GM18519 (cell line): ENCODE data around the gene GRIK4.

Source experiments
- ATAC-seq: cut with Tn5 transposase; IDR thresholded peaks from one replicate; pipeline ENCODE4 v1.9.1; 2021; ENCODE audit warnings: mild to moderate bottlenecking, moderate library complexity; ENCODE audit not compliant: unreplicated experiment, low FRiP score

The GRIK4 gene

DNA sequence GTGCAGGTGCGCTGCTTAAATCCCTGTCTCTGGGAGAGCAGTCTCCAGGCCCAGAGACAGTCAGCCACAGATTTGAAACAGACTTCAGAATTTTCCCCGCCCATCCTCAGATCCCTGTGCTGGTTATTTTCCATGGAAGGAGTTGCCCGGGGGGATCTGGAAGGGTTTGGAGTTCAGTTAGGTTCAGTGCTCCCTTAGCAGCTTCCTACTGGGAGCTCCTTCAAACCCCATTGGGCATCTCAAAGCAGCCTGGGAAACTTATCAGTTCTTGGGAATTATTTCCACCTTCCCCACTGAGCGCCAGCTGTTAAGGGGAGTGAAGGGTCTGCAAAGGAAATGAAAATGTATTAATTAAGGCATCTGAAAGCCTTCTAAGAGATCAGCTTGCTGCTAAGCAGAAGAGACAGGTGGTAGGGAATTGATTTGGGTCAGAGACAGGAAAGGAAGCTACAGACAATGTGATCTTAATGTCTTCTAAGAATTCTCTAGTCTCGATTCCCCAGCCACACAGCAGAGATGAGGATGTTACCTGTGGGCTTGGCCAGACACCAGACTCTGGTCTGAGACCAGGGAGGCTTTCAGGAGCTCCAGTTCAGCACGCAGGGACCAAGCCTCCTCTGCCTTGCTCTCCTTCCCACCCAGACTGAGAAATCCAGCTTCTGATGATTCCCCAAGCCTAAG is 406.2 kb downstream of the GRIK4 start:
- ATAC-seq, result no peak

DNA sequence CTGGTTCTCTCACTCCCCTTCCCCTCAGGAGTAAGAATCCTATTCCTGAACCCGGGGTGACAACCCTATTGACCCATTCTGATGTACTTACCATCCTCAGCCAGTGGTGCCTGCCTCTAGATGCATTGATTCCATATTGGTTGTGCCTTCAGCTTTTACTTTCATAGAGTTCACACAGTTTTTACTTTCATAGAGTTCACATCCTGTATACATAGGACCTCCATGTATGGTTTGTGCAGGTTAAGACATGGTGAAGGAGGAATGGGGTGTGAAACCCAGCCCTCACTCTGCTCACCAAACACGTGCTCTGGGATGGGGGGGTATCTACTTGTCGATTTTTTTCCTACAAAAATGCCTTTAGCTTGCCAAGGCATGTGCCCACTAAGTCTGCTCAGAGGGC is 406.7 kb downstream of the GRIK4 start:
- no peak for ATAC-seq

DNA sequence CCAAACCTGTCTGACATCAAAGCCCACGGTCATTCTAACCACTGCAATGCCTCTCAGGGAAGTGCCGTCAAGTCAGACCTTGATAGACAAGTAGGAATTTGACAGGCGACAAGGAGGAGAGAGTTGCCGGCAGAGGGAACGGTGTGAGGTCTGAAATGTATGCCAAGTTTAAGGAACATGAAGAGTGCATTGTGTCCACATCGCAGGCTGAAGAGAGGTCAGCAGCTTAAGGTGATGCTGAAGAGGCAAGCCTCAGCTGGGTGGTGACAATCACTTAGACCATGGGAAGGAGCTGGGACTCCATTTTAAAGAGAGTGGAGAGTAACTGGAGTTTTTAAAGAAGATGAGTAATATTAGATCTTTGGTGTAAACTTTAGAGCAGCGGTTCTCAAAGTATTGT is 407.5 kb downstream of the GRIK4 start:
- ATAC-seq, result no peak

DNA sequence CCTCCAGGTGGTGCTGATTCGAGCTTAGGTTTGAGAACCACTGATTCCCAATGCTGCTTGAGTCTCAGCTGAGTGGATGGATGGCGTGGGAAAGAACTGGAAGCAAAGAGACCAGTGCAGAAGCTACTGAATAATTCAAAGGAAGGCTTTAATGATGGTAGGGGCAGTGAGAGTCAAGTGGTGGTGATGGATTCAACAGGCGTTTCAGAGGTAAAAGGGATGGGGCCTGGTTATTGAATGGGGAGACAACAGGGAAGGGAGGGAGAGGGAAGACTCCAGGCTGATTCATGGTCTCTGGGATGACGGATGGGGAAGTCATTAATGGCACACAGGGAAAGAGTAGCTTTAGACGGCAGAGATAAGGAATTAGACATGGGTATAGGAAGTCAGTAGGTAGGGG is 408.0 kb downstream of the GRIK4 start:
- no peak for ATAC-seq

DNA sequence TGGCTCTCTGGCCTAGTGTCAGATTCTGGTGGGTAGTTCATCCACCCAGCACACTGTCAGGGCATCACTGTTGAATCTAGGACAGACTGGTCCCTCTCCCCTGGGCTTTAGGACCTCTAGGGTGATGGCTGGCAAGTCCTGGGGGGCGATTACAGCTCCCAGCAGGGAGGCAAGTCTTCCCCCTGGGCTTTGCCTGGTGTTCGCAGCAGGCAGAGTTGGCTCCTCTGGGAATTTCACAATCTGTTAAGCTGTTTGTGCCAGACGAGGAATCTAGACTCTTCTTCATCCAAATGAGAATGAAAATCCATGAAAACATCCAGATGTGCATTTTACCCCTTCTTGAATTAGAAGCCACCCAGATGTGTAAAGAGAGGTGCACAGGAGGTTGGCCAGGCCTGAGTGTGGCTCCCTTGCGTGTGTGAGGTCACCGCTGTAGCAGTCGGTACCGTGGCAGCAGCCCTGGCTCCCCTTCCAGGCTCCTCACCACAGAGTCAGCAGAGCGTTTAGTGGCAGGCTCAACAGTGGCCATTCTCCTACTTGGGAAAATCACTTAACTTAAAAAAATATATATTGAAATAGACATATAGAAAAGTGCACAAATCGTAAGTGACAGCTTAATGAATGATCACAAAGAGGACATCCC is 412.4 kb downstream of the GRIK4 start:
- no peak for ATAC-seq

DNA sequence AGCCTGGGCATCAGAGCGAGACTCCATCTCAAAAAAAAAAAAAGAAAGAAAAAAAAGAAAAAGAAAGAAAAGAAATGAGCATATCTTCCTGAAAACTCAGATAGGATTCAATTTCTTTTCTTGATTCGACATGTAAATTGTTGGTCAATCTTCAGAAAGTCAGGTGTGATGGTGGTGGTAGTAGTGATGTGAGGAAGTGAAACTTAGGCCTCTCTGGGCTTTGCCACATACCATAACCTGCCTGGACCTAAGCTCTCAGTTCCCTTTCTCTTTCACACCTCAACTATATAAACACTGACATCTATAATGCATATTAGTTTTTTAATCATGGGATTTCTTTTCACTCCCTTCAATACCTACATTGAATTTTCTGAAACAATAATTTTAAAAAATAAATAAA is 414.4 kb downstream of the GRIK4 start:
- ATAC-seq, result peak; percentile 97

DNA sequence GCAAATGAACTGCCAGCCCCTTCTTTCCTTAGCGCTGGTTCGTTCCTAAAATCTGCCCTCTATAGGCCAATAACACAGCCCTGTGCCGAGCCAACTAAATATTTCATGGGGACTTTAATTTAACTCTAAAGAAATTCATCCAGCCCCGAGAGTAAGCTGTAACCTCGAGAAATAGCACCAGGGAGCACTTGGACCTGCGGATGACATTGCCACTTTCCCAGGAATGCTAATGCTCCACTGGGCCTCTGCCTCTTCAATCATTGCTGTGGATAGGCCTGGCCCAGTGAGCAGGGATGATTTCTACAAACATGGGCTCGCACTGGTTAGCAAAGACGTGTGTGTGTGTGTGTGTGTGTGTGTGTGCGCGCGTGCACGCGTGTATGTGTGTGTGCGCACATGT is 417.1 kb downstream of the GRIK4 start:
- ATAC-seq, result no peak

DNA sequence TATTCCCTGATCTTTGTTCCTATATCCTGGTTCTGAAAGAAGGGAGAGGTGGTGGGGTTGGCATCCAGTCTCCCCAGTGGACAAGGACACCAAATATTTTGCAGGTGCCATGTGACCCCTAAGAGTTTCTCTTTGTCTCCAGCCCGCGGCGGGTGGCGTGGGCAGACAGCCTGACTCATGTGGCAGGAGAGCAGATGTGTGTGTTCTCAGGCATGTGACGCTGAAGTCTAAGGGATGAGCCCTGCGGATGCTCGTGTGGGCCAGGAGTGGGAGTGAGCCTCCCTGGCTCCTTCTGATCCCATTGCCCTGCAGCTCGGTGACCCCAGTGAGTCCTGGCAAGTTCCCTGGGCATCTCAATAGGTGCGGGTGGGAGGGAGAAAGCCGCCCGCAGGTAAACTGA is 417.5 kb downstream of the GRIK4 start:
- ATAC-seq, result no peak

DNA sequence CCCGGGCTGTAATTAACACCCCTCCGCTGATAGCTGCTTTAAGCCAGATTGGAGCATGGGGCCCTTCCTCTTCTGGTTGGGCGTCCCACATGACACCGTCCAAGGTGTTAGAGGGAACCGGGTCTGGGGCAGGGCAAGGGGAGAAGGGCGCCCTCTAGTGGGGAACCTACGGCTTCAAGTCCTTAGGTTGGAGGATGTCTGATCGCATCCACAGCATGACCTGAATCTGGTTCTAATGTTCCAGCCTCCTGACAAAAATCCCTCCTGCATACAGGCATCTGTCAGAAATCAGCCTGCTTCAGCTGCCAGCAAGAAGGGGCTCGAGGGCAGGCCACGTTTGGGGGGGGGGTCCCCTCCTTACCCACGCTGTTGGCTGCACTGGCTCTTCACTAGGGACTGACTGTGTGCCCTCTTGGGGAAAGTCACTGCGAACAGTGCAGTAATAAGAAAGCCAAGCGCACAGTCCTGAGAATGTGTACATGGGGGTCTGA is 418.2 kb downstream of the GRIK4 start:
- ATAC-seq, result no peak

DNA sequence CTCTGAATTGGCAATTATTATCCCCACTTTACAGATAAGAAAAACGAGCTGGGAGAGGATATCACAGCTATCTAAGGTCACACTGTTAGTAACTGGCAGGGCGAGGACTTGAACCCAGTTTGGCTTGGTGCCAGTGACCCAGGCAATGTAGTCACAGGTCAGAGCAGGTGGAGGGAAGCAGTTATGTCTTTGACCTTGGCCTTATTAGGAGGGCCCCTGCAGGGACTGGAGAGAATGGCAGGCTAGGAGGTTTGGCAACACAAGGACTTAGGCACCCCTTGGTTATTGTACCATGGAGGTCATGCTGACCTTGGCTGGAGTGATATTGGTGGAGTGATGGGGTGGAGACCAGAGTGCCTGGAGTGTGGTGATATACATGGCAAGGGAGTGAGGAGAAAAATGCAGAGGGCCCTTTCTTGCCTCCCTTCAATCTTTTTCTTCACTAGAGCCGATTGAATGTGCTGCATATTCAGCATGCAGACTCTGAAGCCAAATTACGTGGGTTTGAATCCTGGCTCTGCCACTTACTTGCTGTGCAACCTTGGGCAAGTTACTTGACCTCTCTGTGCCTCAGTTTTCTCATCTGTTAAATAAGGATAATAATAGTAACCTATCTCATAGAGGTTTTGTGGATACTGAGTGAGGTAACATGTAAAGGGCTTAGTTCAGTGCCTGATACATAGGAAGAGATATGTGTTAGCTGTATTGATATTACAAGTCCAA is 419.7 kb downstream of the GRIK4 start:
- no peak for ATAC-seq

DNA sequence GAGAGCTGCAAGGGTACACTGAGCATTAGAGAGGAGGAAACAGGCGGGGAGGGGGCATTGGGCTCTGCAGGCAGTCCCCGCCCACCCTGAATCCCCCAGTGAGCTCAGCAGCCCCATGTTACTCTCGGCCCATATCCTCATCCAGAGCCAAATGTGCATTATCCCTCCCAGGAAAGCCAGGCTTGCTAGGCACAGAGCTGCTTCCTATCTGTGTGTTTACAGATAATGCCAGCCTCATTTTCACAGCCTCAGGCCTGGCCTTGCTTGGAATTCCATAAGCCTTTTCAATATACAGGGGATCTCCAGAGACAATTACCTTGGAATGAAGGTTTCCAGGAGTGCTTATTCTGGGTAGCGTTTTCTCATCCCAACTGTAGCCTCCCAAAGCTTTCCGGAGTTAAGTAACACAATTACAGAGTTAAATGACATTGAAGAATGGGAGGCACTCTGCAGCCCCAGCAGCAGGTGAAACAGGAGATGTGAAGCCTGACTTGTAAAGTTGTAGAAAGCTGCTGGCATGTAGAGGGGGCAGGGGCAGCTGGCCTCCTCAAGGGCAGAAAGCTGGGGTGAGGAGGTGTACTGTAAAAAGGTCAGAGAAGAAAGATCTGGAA is 420.9 kb downstream of the GRIK4 start:
- ATAC-seq, result no peak

DNA sequence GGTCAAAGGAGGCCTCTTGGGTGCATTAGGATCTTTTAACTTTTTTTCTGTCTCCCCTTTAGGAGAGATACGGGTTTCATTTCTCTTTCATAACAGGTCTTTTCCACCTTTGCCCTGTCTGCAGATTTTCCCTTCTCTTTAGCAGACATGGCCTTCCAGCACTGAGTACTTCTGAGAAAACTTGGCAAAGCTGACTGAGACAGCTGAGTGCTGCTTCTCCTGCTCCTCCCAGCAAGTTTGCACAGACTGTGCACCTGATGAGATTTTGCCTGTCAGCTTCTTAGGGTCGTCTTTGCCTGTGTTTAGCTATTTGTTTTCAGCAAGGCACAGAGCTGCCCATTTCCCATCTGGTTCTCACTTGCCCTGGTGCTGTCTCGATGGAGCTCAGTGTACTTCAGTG is 424.8 kb downstream of the GRIK4 start:
- ATAC-seq, result no peak

DNA sequence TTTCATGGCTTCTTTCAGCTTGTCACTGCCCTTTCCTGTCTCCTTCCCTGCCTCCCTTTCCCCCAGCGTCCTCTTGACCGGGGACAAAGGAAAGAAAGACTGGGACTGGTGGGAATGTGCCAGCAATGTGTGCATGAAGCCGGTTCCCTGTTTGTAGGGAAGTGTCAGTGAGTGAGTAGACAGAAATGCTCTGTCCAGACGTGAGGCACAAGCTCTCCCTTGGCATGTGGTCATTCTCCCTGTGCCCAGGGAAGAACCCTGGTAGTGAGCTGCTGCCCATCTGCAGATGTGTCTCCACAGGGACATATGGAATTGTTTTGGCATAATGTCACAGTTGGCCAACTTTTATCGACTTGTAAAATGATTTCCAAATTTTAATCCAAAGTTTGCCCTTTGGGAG is 426.0 kb downstream of the GRIK4 start:
- no peak for ATAC-seq

DNA sequence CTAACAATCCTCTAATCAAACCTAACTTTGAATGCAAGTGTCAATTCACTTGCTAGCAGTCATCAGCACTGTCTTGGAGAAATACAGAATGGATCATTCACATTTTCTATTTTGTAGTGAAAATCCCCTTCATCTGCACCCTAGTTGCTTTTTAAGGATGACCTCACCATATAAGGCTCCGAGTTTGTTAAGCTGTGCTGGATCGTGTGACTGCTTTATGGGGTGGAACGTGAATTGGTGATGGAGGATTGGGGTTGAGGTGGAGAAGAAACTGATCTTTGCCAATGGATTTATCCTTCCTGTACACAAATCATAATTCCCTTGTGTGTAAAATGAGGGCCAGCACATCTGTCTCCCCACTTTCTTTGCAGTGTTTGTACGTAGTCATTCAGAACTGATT is 426.7 kb downstream of the GRIK4 start:
- no peak for ATAC-seq

DNA sequence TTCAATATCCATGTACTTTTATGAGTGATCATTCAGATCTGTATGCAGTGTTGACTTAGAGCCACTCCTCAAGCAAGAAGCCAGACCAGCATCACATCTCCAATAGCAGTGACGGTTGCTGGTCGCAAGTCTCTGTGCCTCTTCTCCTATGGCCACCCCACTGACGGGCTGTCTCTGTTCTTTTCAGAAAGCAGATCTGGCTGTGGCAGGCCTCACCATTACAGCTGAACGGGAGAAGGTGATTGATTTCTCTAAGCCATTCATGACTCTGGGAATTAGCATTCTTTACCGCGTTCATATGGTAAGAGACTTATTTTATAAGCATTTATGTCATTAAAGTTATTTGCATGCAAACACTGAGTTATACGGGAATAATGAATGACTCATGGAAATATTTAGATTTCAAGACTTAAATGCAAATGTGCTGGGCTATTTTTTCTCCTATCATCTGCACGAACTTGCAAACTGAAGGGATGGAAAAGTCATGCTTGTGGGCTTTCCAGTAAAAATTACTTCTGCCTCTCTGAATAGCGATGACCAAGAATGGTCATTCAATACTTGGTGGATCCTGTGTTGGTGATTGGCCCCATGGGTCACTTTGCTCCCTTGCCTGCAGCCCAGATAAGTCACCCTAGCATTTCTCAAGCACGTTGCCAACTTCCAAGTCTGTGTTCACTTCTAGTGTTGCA is 428.8 kb downstream of the GRIK4 start:
- ATAC-seq, result no peak

DNA sequence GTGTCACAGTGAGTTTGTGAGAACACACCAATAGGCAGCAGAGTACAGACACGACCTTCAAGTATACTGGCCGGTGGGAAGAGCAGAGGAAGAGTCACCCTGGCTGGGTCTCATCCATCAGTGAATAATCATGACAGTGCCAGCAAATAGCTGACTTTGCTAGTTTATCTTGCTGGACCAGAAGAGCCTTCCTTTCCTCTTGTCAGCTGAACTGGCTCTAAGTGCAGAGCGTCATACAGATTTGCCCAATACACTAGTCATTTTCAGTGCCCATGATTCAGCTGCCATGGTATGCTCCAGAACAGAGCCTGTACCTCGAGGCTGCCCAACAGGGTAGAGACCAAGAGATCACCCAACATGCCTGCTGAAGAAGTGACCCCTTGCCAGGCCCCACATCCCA is 429.5 kb downstream of the GRIK4 start:
- no peak for ATAC-seq

DNA sequence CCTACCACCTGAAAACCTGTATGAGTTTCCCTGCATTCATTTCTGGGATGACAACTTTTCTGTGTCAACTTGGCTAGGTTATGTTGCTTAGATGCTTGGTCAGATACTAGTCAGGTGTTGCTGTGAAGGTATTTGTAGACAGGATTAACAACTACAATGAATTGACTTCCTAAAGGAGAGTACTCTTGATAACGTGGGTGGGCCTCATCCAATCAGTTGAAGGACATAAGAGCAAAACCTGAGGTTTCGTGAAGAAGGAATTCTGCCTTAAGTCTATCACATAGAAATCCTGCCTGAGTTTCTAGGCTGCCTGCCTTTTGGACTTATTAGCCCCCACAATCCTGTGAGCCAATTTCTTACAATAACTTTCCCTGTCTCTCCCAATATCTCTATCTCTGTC is 431.2 kb downstream of the GRIK4 start:
- ATAC-seq, result no peak

DNA sequence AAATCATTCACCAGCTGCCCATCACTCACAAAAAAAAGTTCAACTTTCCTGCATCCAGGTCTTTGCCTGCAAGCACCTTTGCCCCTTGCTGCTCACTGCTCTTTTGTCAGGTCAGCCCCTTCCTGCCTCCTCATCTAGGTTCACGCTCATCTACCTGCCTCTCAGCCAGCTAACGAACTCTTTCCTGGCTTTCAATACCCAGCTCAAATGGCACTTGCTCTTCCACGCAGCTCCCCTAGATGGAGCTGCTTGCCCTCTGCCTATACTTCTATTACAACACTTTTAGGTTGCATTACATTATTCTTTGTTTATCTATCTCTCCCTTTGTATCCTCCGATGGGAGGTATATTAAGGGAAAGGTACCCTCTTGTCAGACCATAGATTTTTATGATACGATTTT is 433.5 kb downstream of the GRIK4 start:
- ATAC-seq, result no peak

DNA sequence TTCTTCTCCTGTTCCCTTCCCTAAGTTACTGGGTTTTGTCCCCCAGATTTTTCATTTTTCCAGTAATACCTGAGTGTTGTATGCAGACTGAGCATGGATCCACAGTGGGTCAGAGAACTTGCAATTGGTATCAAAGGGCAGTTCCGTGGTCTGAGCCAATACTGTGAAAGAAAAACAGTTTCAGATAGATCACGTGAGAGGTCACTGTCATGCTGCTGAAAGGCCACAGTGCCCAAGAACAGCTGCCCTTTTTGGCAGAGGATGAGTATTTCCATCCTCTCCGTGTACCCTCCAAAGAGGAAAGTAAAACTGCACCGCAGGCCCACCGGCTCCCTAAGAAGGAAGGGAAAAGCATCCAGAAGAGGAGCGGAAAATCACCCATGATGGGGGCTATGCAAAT is 439.3 kb downstream of the GRIK4 start:
- ATAC-seq, result no peak

DNA sequence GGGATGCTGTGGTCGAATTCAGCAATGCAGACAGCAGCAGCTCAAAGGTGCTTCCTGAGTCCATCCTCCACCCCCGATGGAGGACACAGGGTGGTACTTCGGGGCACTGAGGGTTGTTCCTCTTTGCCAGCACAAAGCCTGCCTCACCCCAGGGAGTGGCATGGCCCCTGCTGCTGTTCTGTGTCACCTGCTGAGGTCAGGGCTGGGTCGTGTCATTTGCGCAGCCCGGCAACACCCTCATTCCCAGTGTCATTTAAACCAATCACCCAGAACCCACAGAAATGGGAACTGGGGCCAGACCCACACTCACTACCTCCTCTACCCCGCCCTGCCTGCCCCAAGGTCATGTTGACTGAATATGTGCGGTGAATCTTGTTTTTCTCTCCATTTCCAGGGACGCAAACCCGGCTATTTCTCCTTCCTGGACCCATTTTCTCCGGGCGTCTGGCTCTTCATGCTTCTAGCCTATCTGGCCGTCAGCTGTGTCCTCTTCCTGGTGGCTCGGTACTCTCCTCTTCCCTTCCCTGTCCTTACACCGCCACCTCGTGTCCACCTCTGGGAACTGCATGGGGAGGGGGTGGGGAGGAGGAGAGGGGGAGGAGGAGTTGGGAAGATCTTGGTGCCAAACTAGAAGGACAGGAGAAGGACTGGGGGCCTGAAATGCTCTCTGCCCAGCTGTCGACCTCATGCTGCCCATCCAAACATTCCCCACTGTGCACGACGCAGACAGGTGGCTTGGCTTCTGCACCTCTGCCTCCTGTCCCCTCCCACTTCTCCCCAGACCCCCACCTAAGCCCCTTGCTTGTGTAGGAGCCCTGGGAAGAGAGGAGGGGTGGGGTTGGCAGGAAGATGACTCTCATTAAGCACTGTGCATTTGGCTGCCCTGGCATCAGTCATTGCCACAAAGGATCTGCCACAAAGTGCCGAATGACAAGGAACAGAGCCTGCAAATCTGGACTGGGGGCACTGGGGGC is 441.2 kb downstream of the GRIK4 start:
- ATAC-seq, result no peak
